ENCODE data around the gene SUMF2.

DNA sequence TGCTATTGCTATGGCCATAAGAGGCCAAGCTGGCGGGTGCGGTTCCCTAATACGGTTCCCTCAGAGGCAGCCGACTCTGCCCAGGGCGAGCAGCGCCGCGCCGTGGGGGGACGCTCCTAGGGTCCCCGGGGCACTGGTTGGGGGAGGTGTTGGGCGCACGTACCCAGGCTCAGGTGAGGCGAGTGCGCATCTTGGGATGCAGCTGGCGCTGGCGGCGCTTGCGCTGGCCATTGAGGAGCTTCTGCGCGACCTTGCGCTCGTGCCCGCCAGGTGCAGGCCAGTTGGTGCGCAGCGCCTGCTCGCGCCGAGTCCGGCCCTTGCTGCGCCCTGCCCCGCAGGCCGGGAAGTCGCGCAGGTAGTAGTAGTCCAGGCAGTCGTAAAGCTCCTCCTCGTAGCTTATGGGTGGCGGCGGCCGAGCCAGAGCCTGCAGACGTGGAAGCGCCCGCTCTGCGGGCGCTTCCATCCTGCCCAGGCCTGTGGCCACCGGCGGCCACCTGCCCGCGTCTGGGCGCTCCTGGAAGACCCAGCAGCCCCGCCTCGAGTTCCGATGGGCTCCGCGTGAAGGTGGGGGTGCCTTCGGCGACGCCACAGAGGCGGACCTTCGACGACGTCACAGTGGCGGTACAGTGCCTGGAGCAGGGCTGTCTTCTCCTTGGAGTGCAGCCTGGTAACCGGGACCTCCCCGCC, 51.9 kb downstream of the SUMF2 start, which contains the start of gene NUPR2:
- TF ChIP-seq, protein P1, sequence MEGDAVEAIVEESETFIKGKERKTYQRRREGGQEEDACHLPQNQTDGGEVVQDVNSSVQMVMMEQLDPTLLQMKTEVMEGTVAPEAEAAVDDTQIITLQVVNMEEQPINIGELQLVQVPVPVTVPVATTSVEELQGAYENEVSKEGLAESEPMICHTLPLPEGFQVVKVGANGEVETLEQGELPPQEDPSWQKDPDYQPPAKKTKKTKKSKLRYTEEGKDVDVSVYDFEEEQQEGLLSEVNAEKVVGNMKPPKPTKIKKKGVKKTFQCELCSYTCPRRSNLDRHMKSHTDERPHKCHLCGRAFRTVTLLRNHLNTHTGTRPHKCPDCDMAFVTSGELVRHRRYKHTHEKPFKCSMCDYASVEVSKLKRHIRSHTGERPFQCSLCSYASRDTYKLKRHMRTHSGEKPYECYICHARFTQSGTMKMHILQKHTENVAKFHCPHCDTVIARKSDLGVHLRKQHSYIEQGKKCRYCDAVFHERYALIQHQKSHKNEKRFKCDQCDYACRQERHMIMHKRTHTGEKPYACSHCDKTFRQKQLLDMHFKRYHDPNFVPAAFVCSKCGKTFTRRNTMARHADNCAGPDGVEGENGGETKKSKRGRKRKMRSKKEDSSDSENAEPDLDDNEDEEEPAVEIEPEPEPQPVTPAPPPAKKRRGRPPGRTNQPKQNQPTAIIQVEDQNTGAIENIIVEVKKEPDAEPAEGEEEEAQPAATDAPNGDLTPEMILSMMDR (IDR thresholded peaks at IDR 0.05; ENCODE audit: low read length), result no peak
- no peak for TF ChIP-seq EZH2 (IDR thresholded peaks at IDR 0.05; ENCODE audit: borderline replicate concordance, low read length)

Measured in OCI-LY1 (cell line).